K562 (cell line): Measurements from ENCODE around the gene PLEKHA8. TPM values are rescaled to one million over a fixed set of nuclear protein-coding genes. Genes with fewer than 3 reads are reported as not detected.

Source experiments
- ATF7 ChIP-seq: fragments of 450-650 bp; IDR thresholded peaks from 2 replicates; pipeline ENCODE4 v1.7.1; 2014; ENCODE audit warnings: mild to moderate bottlenecking, moderate library complexity
- ELF1 ChIP-seq: fragments of 200-800 bp; sonication (Bioruptor generic); IDR thresholded peaks from 2 replicates; pipeline ENCODE4 v1.6.1; 2016; ENCODE audit warnings: missing genetic modification characterization, missing compliant biosample characterization
- PHF8 ChIP-seq: fragments of 200-600 bp; sonication (generic); IDR thresholded peaks from 2 replicates; pipeline ENCODE4 v1.6.1; 2012; ENCODE audit warnings: mixed run types, mild to moderate bottlenecking, inconsistent platforms, low read length, moderate library complexity, borderline replicate concordance
- POLR2A ChIP-seq: fragments of 450-650 bp; conservative IDR thresholded peaks from 2 replicates; pipeline ENCODE4 v1.6.1; 2016
- PPARD ChIP-seq: fragments of 250-450 bp; sonication (Bioruptor Pico); IDR thresholded peaks from 2 replicates; pipeline ENCODE4 v1.8.0; 2022; ENCODE audit warnings: inconsistent platforms, mild to moderate bottlenecking, moderate library complexity
- SMARCA4 ChIP-seq: fragments of 450-650 bp; IDR thresholded peaks from 2 replicates; pipeline ENCODE4 v1.6.1; 2016
- STAT5A ChIP-seq: IDR thresholded peaks from 2 replicates; pipeline ENCODE4 v1.6.1; 2012; ENCODE audit warnings: low read length, inconsistent platforms, borderline replicate concordance
- TAF1 ChIP-seq: IDR thresholded peaks from 2 replicates; pipeline ENCODE4 v1.6.1; 2011; ENCODE audit warnings: mild to moderate bottlenecking, low read length, moderate library complexity; ENCODE audit not compliant: insufficient read depth, control insufficient read depth, severe bottlenecking; ENCODE audit errors: extremely low read depth
- ZC3H8 ChIP-seq: fragments of 450-650 bp; IDR thresholded peaks from 2 replicates; pipeline ENCODE4 v1.6.1; 2017
- ZFX ChIP-seq: sonication (generic); formaldehyde crosslinking; IDR thresholded peaks from 2 replicates; pipeline ENCODE4 v1.8.0; 2022; ENCODE audit warnings: mild to moderate bottlenecking, missing genetic modification reagents, moderate library complexity
- ZKSCAN3 ChIP-seq: fragments of 250-450 bp; sonication (Bioruptor Pico); IDR thresholded peaks from 2 replicates; pipeline ENCODE4 v1.4.0; 2020
- polyA plus RNA-seq, 8 experiments: library from polyadenylated mRNA; depleted of rRNA in 4 of 8; stranded (reverse) in 5 of 8; unstranded in 3 of 8; fragments of >200 nt; fragmentation: Nextera tagmentation in 2 of 8; fragmentation: Illumina TruSeq in 1 of 8; extraction: Ambion mirVana in 2 of 8; extraction: Trizol in 1 of 8; gene quantifications; 2 replicates each; pipeline versions ENCODE4 v1.2.1 to v1.2.3, GENCODE V29; 2011 to 2014; ENCODE audit warnings: inconsistent platforms in 1 of 8, missing spikeins in 1 of 8
- total RNA-seq, 7 experiments: library from RNA; depleted of rRNA in 6 of 7; stranded (reverse); fragments of >200 nt in 6 of 7; fragmentation: Illumina TruSeq in 2 of 7; extraction: Trizol in 2 of 7; gene quantifications; 2 replicates each; pipeline versions ENCODE4 v1.2.1 to v1.2.3, GENCODE V29; 2011 to 2021; ENCODE audit warnings: low replicate concordance in 1 of 7
- TF ChIP-seq, protein P1 (sequence below), 3 experiments: IDR thresholded peaks in 2 of 3; conservative IDR thresholded peaks in 1 of 3; 2 replicates each; pipeline ENCODE4 v1.5.1; 2011 to 2012; ENCODE audit warnings: low read length in 3 of 3, mild to moderate bottlenecking in 3 of 3, control low read depth in 2 of 3, improper control_type of control experiment in 1 of 3, inconsistent platforms in 1 of 3, low read depth in 1 of 3, mixed read lengths in 1 of 3, moderate library complexity in 1 of 3; ENCODE audit not compliant: insufficient read depth in 2 of 3
- TF ChIP-seq, protein P2 (sequence below), 2 experiments: fragments of 450-650 bp in 1 of 2; sonication (generic) in 1 of 2; formaldehyde crosslinking in 1 of 2; IDR thresholded peaks in 1 of 2; conservative IDR thresholded peaks in 1 of 2; 2 replicates each; pipeline versions ENCODE4 v1.6.1 to v1.8.1; 2016 to 2023; ENCODE audit warnings: mild to moderate bottlenecking in 2 of 2, moderate library complexity in 2 of 2, inconsistent platforms in 1 of 2, missing genetic modification reagents in 1 of 2
- TF ChIP-seq, protein P3 (sequence below), 2 experiments: fragments of 450-650 bp in 1 of 2; sonication (generic) in 1 of 2; formaldehyde crosslinking in 1 of 2; IDR thresholded peaks; 2 replicates each; pipeline versions ENCODE4 v1.7.1 to v1.9.0; 2016 to 2022; ENCODE audit warnings: inconsistent platforms in 1 of 2, mild to moderate bottlenecking in 1 of 2, missing genetic modification reagents in 1 of 2
- TF ChIP-seq, protein P4 (sequence below): fragments of 450-650 bp; IDR thresholded peaks from 2 replicates; pipeline ENCODE4 v1.6.1; 2016; ENCODE audit warnings: missing biosample characterization, missing genetic modification characterization

PLEKHA8 gene
- total and polyA plus RNA-seq, 9 of the 15 experiments (the other 6 are each of a cell fraction or from before 2014, with no cell fraction given) = 3.2 to 16.3 (median 11.8) TPM

DNA sequence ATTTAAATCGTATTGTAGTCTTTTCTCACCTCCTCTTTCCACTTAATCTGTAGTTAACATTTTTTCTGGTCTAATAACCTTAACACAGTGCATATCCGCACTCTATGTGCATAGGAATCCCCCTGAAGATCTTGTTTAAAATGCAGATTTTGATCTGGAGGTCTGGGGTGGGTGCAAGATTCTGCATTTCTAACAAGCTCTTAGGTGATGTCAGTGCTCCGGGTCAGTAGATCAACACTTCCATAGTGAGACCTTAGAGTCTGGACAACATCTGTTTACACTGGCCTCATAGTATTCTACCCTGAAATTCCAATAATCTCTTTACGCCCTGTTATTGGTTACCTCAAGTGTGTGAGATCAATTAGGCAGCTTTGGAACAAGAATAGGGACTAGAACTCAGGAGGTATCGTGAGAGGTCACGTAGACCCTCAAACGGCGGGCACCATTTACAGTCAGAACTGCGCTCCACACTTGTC lies 434 bp upstream of the PLEKHA8 start (continued):
- TF ChIP-seq, protein P1, sequence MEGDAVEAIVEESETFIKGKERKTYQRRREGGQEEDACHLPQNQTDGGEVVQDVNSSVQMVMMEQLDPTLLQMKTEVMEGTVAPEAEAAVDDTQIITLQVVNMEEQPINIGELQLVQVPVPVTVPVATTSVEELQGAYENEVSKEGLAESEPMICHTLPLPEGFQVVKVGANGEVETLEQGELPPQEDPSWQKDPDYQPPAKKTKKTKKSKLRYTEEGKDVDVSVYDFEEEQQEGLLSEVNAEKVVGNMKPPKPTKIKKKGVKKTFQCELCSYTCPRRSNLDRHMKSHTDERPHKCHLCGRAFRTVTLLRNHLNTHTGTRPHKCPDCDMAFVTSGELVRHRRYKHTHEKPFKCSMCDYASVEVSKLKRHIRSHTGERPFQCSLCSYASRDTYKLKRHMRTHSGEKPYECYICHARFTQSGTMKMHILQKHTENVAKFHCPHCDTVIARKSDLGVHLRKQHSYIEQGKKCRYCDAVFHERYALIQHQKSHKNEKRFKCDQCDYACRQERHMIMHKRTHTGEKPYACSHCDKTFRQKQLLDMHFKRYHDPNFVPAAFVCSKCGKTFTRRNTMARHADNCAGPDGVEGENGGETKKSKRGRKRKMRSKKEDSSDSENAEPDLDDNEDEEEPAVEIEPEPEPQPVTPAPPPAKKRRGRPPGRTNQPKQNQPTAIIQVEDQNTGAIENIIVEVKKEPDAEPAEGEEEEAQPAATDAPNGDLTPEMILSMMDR (IDR thresholded peaks at IDR 0.05 in 2 of 3, conservative IDR thresholded peaks at IDR 0.05 in 1 of 3; ENCODE audit: insufficient read depth in 2 of 3, low read depth in 1 of 3, low read length in 3 of 3) = no peak
- TF ChIP-seq STAT5A (0 out of 2 replicates have a peak, but pooled peaks have one; percentile 11), ELF1 (no peak), SMARCA4 (peak; percentile 43), ZFX (CRISPR knock-in tag) (no peak), POLR2A (peak; percentile 71), ZKSCAN3 (CRISPR knock-in tag) (no peak), PHF8 (peak; percentile 53; the same call in 1 of the 2 replicates), ATF7 (0 out of 2 replicates have a peak, but pooled peaks have one; percentile 61), PPARD (no peak), TAF1 (no peak), ZC3H8 (no peak)
- TF ChIP-seq, protein P2, sequence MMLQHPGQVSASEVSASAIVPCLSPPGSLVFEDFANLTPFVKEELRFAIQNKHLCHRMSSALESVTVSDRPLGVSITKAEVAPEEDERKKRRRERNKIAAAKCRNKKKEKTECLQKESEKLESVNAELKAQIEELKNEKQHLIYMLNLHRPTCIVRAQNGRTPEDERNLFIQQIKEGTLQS (IDR thresholded peaks at IDR 0.05) = no peak
- TF ChIP-seq, protein P2 (CRISPR knock-in tag; conservative IDR thresholded peaks at IDR 0.05) = 0 out of 2 replicates have a peak, but pooled peaks have one; percentile 36
- TF ChIP-seq, protein P3, sequence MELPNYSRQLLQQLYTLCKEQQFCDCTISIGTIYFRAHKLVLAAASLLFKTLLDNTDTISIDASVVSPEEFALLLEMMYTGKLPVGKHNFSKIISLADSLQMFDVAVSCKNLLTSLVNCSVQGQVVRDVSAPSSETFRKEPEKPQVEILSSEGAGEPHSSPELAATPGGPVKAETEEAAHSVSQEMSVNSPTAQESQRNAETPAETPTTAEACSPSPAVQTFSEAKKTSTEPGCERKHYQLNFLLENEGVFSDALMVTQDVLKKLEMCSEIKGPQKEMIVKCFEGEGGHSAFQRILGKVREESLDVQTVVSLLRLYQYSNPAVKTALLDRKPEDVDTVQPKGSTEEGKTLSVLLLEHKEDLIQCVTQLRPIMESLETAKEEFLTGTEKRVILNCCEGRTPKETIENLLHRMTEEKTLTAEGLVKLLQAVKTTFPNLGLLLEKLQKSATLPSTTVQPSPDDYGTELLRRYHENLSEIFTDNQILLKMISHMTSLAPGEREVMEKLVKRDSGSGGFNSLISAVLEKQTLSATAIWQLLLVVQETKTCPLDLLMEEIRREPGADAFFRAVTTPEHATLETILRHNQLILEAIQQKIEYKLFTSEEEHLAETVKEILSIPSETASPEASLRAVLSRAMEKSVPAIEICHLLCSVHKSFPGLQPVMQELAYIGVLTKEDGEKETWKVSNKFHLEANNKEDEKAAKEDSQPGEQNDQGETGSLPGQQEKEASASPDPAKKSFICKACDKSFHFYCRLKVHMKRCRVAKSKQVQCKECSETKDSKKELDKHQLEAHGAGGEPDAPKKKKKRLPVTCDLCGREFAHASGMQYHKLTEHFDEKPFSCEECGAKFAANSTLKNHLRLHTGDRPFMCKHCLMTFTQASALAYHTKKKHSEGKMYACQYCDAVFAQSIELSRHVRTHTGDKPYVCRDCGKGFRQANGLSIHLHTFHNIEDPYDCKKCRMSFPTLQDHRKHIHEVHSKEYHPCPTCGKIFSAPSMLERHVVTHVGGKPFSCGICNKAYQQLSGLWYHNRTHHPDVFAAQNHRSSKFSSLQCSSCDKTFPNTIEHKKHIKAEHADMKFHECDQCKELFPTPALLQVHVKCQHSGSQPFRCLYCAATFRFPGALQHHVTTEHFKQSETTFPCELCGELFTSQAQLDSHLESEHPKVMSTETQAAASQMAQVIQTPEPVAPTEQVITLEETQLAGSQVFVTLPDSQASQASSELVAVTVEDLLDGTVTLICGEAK (IDR thresholded peaks at IDR 0.05) = peak; percentile 43; the same call in 1 of the 2 replicates
- TF ChIP-seq, protein P3 (CRISPR knock-in tag; IDR thresholded peaks at IDR 0.05) = no peak
- TF ChIP-seq, protein P4, sequence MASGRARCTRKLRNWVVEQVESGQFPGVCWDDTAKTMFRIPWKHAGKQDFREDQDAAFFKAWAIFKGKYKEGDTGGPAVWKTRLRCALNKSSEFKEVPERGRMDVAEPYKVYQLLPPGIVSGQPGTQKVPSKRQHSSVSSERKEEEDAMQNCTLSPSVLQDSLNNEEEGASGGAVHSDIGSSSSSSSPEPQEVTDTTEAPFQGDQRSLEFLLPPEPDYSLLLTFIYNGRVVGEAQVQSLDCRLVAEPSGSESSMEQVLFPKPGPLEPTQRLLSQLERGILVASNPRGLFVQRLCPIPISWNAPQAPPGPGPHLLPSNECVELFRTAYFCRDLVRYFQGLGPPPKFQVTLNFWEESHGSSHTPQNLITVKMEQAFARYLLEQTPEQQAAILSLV (tag) = no peak
